Gastroesophageal sphincter (tissue), 4 donors: ENCODE results near the gene KLHDC8A. TPM values are rescaled to one million over a fixed set of nuclear protein-coding genes. Genes with fewer than 3 reads are reported as not detected.
"Not testable (repeated sequence)": the region's sequence is repeated elsewhere in the genome, so short reads cannot be mapped to it uniquely, and the experiment has no call there.

Experiments
- ATAC-seq: fragments of 150-250 bp; one replicate; pipeline ENCODE4 v1.9.1; 2016; ENCODE audit warnings: mild to moderate bottlenecking, moderate library complexity
- H3K27ac ChIP-seq, 4 donors: fragments of 200-600 bp; sonication (generic) in 3 of 4; 1 replicate in 3 of 4; 2 replicates in 1 of 4; pipeline ENCODE4 v1.5.1; 2016 to 2019
- H3K27me3 ChIP-seq: fragments of 200-600 bp; sonication (generic); one replicate; pipeline ENCODE4 v1.5.1; 2019
- H3K36me3 ChIP-seq, 2 donors: fragments of 200-600 bp; sonication (generic); one replicate each; pipeline ENCODE4 v1.5.1; 2019; ENCODE audit warnings: control low read depth in 1 of 2
- H3K4me1 ChIP-seq, 3 donors: fragments of 200-600 bp; sonication (generic); 1 replicate in 2 of 3; 2 replicates in 1 of 3; pipeline ENCODE4 v1.5.1; 2016 to 2019; ENCODE audit warnings: control low read depth in 2 of 3
- H3K4me3 ChIP-seq, 2 donors: fragments of 200-600 bp; sonication (generic); one replicate each; pipeline ENCODE4 v1.5.1; 2019; ENCODE audit warnings: mild to moderate bottlenecking in 1 of 2, moderate library complexity in 1 of 2
- H3K9me3 ChIP-seq, 3 donors: fragments of 200-600 bp; sonication (generic); one replicate each; pipeline ENCODE4 v1.5.1; 2017 to 2019; ENCODE audit warnings: control low read depth in 2 of 3
- CTCF ChIP-seq, 4 experiments: fragments of 200-600 bp in 2 of 4; fragments of 450-650 bp in 2 of 4; sonication (generic) in 1 of 4; IDR thresholded peaks; one replicate each; pipeline ENCODE4 v1.5.1; 2017 to 2019; ENCODE audit warnings: antibody characterized with exemption in 4 of 4, mild to moderate bottlenecking in 2 of 4, moderate library complexity in 2 of 4
- EP300 ChIP-seq: sonication (generic); formaldehyde crosslinking; IDR thresholded peaks from one replicate; pipeline ENCODE4 v1.6.1; 2017; ENCODE audit warnings: antibody characterized with exemption, mild to moderate bottlenecking
- POLR2A ChIP-seq, 2 donors: fragments of 450-650 bp; IDR thresholded peaks; one replicate each; pipeline ENCODE4 v1.6.1; 2017; ENCODE audit warnings: antibody characterized with exemption in 2 of 2, mild to moderate bottlenecking in 2 of 2, moderate library complexity in 1 of 2
- POLR2AphosphoS5 ChIP-seq: sonication (generic); formaldehyde crosslinking; IDR thresholded peaks from one replicate; pipeline ENCODE4 v1.6.1; 2017; ENCODE audit warnings: antibody characterized with exemption
- WGBS, 2 donors: methylation state at CpG; one replicate each; pipeline ENCODE4 v1.1.5; 2018; ENCODE audit warnings: low coverage in 1 of 2; 5-methylcytosine and 5-hydroxymethylcytosine counted together
- total RNA-seq, 4 donors: library from RNA; depleted of rRNA; stranded (reverse); fragments of >200 nt; gene quantifications; one replicate each; pipeline ENCODE4 v1.1.0, GENCODE V29; 2016

Gene KLHDC8A
- total RNA-seq = under 1 TPM in 3 of 4 donors, not detected in 1; 0.16 to 0.40 (median 0.31) TPM

GRCh38 chr1:205356440-205357139, at the start of gene KLHDC8A:
TSS of gene KLHDC8A (minus strand) at chr1:205356922. CDS start at chr1:205343604, 13,318 bp downstream.
- Histone ChIP-seq H3K27ac (peak within 1 kb of the TSS in 1 of 4 donors; percentile 8), H3K36me3 (no peaks in the 10 kb centered on the region), H3K27me3 (peaks cover 25% of the 10 kb centered on the region), H3K4me3 (no peak within 1 kb of the TSS), H3K4me1 (peaks cover 0 to 7% (median 0%) of the 10 kb centered on the region in 3 donors), H3K9me3 (no peaks in the 10 kb centered on the region)
- ATAC-seq = no peak
- 31% methylated on average over 3 of the region's 20 CpGs; no CpG with 5 or more reads in 1 of the 2 donors for WGBS, 2 donors
- TF ChIP-seq EP300 = no peak
- no peak for TF ChIP-seq CTCF (IDR thresholded peaks at IDR 0.05)
- TF ChIP-seq POLR2AphosphoS5 = no peak
- no peak for TF ChIP-seq POLR2A (IDR thresholded peaks at IDR 0.05)

GRCh38 chr1:205406252-205406651, 49.5 kb upstream of the KLHDC8A start:
- peaks cover 15% of the 10 kb centered on the region for H3K27me3 ChIP-seq
- not testable (repeated sequence) for ATAC-seq, H3K27ac ChIP-seq, H3K4me3 ChIP-seq, H3K9me3 ChIP-seq, H3K36me3 ChIP-seq, H3K4me1 ChIP-seq
- no CpG with 5 or more reads among the region's 12 CpGs for WGBS, 2 donors

GRCh38 chr1:205404484-205404883, 47.8 kb upstream of the KLHDC8A start:
- not testable (repeated sequence) for H3K4me1 ChIP-seq, H3K4me3 ChIP-seq, ATAC-seq, H3K27ac ChIP-seq, H3K9me3 ChIP-seq, H3K36me3 ChIP-seq
- 71 to 74% methylated on average over 2 to 3 of the region's 3 CpGs for WGBS, 2 donors
- H3K27me3 ChIP-seq = peaks cover 15% of the 10 kb centered on the region

- Histone ChIP-seq H3K9me3 (peaks cover 0 to 12% (median 0%) of the 10 kb centered on the region in 3 donors), H3K4me3 (no peak overlapping the region), H3K27me3 (peaks cover 5% of the 10 kb centered on the region), H3K4me1 (no peaks in the 10 kb centered on the region), H3K27ac (no peak overlapping the region), H3K36me3 (no peaks in the 10 kb centered on the region)
- ATAC-seq = no peak
- 87 to 90% methylated on average over 4 of the region's 4 CpGs for WGBS, 2 donors
- no peak for TF ChIP-seq CTCF (IDR thresholded peaks at IDR 0.05)
- TF ChIP-seq POLR2A (IDR thresholded peaks at IDR 0.05) = no peak
- TF ChIP-seq EP300 = no peak
- no peak for TF ChIP-seq POLR2AphosphoS5
Measured at GRCh38 chr1:205398586-205398985, 41.9 kb upstream of the KLHDC8A start.

GRCh38 chr1:205396967-205397616, 40.4 kb upstream of the KLHDC8A start:
- WGBS, 2 donors = 0 to 17% methylated on average over 2 to 5 of the region's 6 CpGs
- no peak for ATAC-seq

More at GRCh38 chr1:205396967-205397616, 40.4 kb upstream of the KLHDC8A start:
- Histone ChIP-seq H3K4me3 (no peak overlapping the region), H3K36me3 (no peaks in the 10 kb centered on the region), H3K27ac (no peak overlapping the region), H3K9me3 (peaks cover 0 to 12% (median 0%) of the 10 kb centered on the region in 3 donors), H3K27me3 (peaks cover 7% of the 10 kb centered on the region), H3K4me1 (no peaks in the 10 kb centered on the region)
- no peak for TF ChIP-seq POLR2A (IDR thresholded peaks at IDR 0.05)
- peak; percentile 27 to 63 (median 53) for TF ChIP-seq CTCF (IDR thresholded peaks at IDR 0.05)
